PC-9 (cell line): ENCODE measurements around the gene AHNAK. TPM values are rescaled to one million over a fixed set of nuclear protein-coding genes. Genes with fewer than 3 reads are reported as not detected.

ENCODE experiments used
- BruUV-seq: library from RNA; stranded (reverse); fragments of 400-500 nt; replicated peaks from 2 replicates; lab custom pipeline; 2021; lab: Mats Ljungman, UMichigan
- CTCF ChIA-PET: fragments of 300-600 bp; sonication (Branson Sonifier 250); formaldehyde crosslinking; loops from one replicate; lab custom pipeline; 2022; ENCODE audit warnings: antibody characterized with exemption; lab: Charles Lee
- POLR2A ChIA-PET: fragments of 300-600 bp; sonication (Branson Sonifier 250); formaldehyde crosslinking; loops from one replicate; lab custom pipeline; 2022; ENCODE audit warnings: antibody characterized with exemption; ENCODE audit not compliant: unreplicated experiment; lab: Charles Lee
- DNase-seq, 2 experiments: peaks; one replicate each; pipeline versions ENCODE4 v3.0.0 to v3.0.0-alpha.2; 2015 to 2022; ENCODE audit warnings: mixed read lengths in 1 of 2
- H2AFZ ChIP-seq: fragments of 200-600 bp; sonication (generic); 2 replicates; pipeline ENCODE4 v1.8.1; 2017; ENCODE audit warnings: antibody characterized with exemption
- H3F3A ChIP-seq: fragments of 200-600 bp; sonication (generic); 2 replicates; pipeline ENCODE4 v1.8.1; 2017; ENCODE audit warnings: antibody characterized with exemption, mild to moderate bottlenecking, low read depth; ENCODE audit not compliant: insufficient read depth
- H3K27ac ChIP-seq: fragments of 200-600 bp; sonication (generic); 2 replicates; pipeline ENCODE4 v1.6.1; 2016; ENCODE audit warnings: mixed run types
- H3K27me3 ChIP-seq: fragments of 200-600 bp; sonication (generic); 2 replicates; pipeline ENCODE4 v1.6.1; 2016; ENCODE audit warnings: low read depth, mixed run types; ENCODE audit not compliant: insufficient read depth
- H3K36me3 ChIP-seq: fragments of 200-600 bp; sonication (generic); 2 replicates; pipeline ENCODE4 v1.6.1; 2016; ENCODE audit warnings: low read depth, mixed run types
- H3K4me1 ChIP-seq: fragments of 200-600 bp; sonication (generic); replicated peaks from 2 replicates; pipeline ENCODE4 v1.6.1; 2016; ENCODE audit warnings: mixed run types; ENCODE audit not compliant: insufficient read depth
- H3K4me2 ChIP-seq: fragments of 200-600 bp; sonication (generic); 2 replicates; pipeline ENCODE4 v1.6.1; 2017; ENCODE audit warnings: mixed run types
- H3K4me3 ChIP-seq: fragments of 200-600 bp; sonication (generic); 2 replicates; pipeline ENCODE4 v1.6.1; 2016; ENCODE audit warnings: mixed run types
- H3K79me2 ChIP-seq: fragments of 200-600 bp; sonication (generic); 2 replicates; pipeline ENCODE4 v1.6.1; 2017; ENCODE audit warnings: low read depth, mixed run types
- H3K9me2 ChIP-seq: fragments of 200-600 bp; sonication (generic); 2 replicates; pipeline ENCODE4 v1.8.1; 2017; ENCODE audit warnings: mild to moderate bottlenecking; ENCODE audit not compliant: insufficient read depth
- H3K9me3 ChIP-seq: fragments of 200-600 bp; sonication (generic); 2 replicates; pipeline ENCODE4 v1.8.1; 2016; ENCODE audit warnings: low read depth; ENCODE audit not compliant: insufficient read depth
- H4K20me1 ChIP-seq: fragments of 200-600 bp; sonication (generic); 2 replicates; pipeline ENCODE4 v1.8.1; 2017; ENCODE audit not compliant: insufficient read depth
- EZH2 ChIP-seq: fragments of 200-600 bp; sonication (generic); IDR thresholded peaks from 2 replicates; pipeline ENCODE4 v1.8.0; 2017; ENCODE audit warnings: antibody characterized with exemption, low read depth
- intact Hi-C: fragments of 100-400 bp; cut with micrococcal nuclease; formaldehyde crosslinking; loops from one replicate; pipeline ENCODE4 v1.10.0; 2022; ENCODE audit not compliant: unreplicated experiment
- total RNA-seq: library from RNA; stranded (reverse); gene quantifications from 2 replicates; pipeline ENCODE4 v1.2.3, GENCODE V29; 2021
- TF ChIP-seq, protein P1 (sequence below): fragments of 200-600 bp; sonication (generic); conservative IDR thresholded peaks from 2 replicates; pipeline ENCODE4 v1.6.1; 2017; ENCODE audit warnings: mixed run types, antibody characterized with exemption, mild to moderate bottlenecking, moderate library complexity

The AHNAK gene
- total RNA-seq, 1 experiment from 2014 or later: 632 TPM

DNA sequence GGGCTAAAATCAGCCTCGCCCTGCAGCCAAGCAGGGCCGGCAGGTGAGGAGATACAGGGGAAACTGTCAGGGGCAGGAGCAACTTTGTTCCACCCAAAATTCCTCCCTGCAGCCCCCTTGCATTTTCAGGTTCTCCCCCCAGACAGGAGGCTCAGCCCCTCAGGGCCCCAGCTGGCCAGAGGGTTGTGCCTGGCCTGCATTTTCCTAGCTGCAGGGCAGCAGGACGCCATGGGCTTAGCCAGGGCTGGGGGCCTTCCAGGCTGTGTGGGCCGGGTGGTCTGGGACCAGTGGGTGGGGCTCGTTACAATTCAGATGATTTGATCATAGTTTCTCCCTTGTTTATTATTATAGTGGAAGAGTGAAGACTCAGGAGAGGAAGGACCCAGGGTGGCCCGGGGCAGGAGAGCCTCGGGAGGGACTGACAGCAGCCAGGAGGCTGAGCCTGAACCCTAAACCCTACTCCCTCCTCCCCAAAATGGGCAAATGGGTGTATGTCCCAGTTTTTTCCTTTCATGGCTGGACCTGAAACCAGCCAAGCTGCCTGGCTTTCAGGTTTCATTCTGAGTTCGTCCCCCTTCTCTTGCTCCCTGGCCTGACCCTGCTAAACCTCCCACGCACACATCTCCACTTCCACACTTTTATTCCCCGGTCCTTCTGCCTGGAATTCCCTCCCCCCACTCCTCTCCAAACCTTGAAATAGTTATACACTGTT, 40.0 kb downstream of the AHNAK start:
- no peak overlapping the region for H3K27ac ChIP-seq
- no peaks in the 10 kb centered on the region for H3K27me3 ChIP-seq
- no TSS peak for BruUV-seq
- H3K9me2 ChIP-seq: no peaks in the 10 kb centered on the region
- H3K36me3 ChIP-seq: no peaks in the 10 kb centered on the region
- no peak overlapping the region for H2AFZ ChIP-seq
- H3K9me3 ChIP-seq: no peaks in the 10 kb centered on the region
- DNase-seq: no peak
- CTCF ChIA-PET: interaction anchor here (0.6 kb wide), 1 partner anchor 26 kb away, joined by 5 read pairs; no protein-coding TSS in a partner anchor
- TF ChIP-seq, protein P1, sequence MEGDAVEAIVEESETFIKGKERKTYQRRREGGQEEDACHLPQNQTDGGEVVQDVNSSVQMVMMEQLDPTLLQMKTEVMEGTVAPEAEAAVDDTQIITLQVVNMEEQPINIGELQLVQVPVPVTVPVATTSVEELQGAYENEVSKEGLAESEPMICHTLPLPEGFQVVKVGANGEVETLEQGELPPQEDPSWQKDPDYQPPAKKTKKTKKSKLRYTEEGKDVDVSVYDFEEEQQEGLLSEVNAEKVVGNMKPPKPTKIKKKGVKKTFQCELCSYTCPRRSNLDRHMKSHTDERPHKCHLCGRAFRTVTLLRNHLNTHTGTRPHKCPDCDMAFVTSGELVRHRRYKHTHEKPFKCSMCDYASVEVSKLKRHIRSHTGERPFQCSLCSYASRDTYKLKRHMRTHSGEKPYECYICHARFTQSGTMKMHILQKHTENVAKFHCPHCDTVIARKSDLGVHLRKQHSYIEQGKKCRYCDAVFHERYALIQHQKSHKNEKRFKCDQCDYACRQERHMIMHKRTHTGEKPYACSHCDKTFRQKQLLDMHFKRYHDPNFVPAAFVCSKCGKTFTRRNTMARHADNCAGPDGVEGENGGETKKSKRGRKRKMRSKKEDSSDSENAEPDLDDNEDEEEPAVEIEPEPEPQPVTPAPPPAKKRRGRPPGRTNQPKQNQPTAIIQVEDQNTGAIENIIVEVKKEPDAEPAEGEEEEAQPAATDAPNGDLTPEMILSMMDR: no peak
- TF ChIP-seq EZH2: no peak
- peaks cover 39% of the 10 kb centered on the region for H3F3A ChIP-seq
- no peak overlapping the region for H3K4me2 ChIP-seq
- H3K79me2 ChIP-seq: no peaks in the 10 kb centered on the region
- no peak overlapping the region for H3K4me3 ChIP-seq
- H4K20me1 ChIP-seq: no peaks in the 10 kb centered on the region
- peaks cover 46% of the 10 kb centered on the region for H3K4me1 ChIP-seq
- POLR2A ChIA-PET: interaction anchor here (0.6 to 0.7 kb wide), 2 partner anchors 13 to 430 kb away, joined by 3 to 4 read pairs; no protein-coding TSS in a partner anchor
- intact Hi-C loops: no loop called here

DNA sequence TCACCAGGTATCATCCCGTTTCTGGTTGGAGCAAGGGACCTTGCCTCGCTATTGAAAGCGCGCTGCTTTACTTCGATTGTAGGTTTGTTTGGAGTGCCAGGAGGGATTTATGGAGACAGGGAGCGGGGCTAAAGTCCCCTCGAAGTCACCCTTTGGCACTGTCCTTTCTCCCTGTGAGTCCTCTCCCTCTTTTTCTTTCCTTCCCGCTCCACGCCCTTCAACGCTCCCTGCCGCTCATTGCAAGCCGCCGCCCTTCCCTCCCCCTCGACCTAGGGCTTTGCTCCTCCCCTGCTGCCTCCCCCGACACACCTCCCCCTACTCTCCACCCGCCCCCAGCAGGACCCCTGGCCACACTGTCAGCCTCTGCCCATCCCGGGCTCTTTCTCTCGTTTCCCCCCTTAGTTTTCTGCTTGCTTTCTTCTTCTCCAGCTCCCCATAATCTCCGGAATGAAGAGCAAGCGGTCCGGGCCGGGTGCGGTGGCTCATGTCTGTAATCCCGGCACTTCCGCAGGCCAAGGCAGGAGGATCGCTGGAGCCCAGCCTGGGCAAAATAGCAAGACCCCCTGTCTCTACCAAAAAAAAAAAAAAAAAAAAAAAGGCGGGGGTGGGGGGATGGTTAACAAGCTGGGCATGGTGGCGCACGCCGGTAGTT, 41.0 kb downstream of the AHNAK start:
- Histone ChIP-seq H3F3A (peaks cover 36% of the 10 kb centered on the region), H3K27ac (no peak overlapping the region), H3K9me3 (no peaks in the 10 kb centered on the region), H2AFZ (no peak overlapping the region), H3K27me3 (no peaks in the 10 kb centered on the region), H3K4me2 (no peak overlapping the region), H4K20me1 (no peaks in the 10 kb centered on the region), H3K4me1 (peaks cover 44% of the 10 kb centered on the region), H3K36me3 (no peaks in the 10 kb centered on the region), H3K4me3 (no peak overlapping the region), H3K9me2 (no peaks in the 10 kb centered on the region), H3K79me2 (no peaks in the 10 kb centered on the region)
- no peak for TF ChIP-seq EZH2
- no peak for DNase-seq
- BruUV-seq: no TSS peak
- intact Hi-C loops: no loop called here
- ChIA-PET CTCF (interaction anchor here (0.6 kb wide), 1 partner anchor 25 kb away, joined by 5 read pairs; no protein-coding TSS in a partner anchor), POLR2A (no interaction called here)

DNA sequence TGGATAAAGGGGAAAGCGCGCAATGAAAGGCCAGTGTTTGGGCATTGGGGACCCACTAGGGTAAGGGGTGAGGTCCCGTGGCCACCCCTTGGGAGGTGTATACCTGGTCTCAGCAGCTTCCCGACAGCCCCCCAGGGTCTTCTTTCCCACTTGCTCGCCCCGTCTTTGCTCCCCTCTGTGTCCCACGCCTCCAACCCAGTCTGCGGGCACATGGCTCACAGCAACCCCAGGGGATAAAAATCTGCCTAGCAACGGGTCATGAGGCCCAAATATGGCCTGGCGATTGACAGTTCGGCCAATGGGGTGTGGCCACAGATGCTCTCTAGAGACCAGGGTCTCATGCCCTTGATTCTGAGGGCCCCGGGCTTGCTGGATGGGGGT, 41.6 kb downstream of the AHNAK start:
- H3K27ac ChIP-seq: no peak overlapping the region
- TF ChIP-seq, protein P1: no peak
- TF ChIP-seq EZH2: no peak
- no peak overlapping the region for H3K4me3 ChIP-seq
- H3K4me2 ChIP-seq: no peak overlapping the region
- H3K79me2 ChIP-seq: no peaks in the 10 kb centered on the region
- ChIA-PET POLR2A (no interaction called here), CTCF (interaction anchor here (0.6 kb wide), 1 partner anchor 34 kb away, joined by 15 read pairs; no protein-coding TSS in a partner anchor)
- BruUV-seq: no TSS peak
- H4K20me1 ChIP-seq: no peaks in the 10 kb centered on the region
- peaks cover 45% of the 10 kb centered on the region for H3K4me1 ChIP-seq
- no peaks in the 10 kb centered on the region for H3K36me3 ChIP-seq
- no peaks in the 10 kb centered on the region for H3K27me3 ChIP-seq
- H3K9me2 ChIP-seq: no peaks in the 10 kb centered on the region
- no peak overlapping the region for H2AFZ ChIP-seq
- H3F3A ChIP-seq: peaks cover 40% of the 10 kb centered on the region
- DNase-seq: no peak
- intact Hi-C loops: no loop called here
- H3K9me3 ChIP-seq: no peaks in the 10 kb centered on the region
